GM12801 (cell line): ENCODE data around the gene CBX2.

Experiments used
- TF ChIP-seq, protein P1 (sequence below): IDR thresholded peaks from one replicate; pipeline ENCODE4 v1.5.1; 2011; ENCODE audit warnings: control low read depth; ENCODE audit not compliant: insufficient read length; ENCODE audit errors: extremely low read depth

The CBX2 gene

DNA sequence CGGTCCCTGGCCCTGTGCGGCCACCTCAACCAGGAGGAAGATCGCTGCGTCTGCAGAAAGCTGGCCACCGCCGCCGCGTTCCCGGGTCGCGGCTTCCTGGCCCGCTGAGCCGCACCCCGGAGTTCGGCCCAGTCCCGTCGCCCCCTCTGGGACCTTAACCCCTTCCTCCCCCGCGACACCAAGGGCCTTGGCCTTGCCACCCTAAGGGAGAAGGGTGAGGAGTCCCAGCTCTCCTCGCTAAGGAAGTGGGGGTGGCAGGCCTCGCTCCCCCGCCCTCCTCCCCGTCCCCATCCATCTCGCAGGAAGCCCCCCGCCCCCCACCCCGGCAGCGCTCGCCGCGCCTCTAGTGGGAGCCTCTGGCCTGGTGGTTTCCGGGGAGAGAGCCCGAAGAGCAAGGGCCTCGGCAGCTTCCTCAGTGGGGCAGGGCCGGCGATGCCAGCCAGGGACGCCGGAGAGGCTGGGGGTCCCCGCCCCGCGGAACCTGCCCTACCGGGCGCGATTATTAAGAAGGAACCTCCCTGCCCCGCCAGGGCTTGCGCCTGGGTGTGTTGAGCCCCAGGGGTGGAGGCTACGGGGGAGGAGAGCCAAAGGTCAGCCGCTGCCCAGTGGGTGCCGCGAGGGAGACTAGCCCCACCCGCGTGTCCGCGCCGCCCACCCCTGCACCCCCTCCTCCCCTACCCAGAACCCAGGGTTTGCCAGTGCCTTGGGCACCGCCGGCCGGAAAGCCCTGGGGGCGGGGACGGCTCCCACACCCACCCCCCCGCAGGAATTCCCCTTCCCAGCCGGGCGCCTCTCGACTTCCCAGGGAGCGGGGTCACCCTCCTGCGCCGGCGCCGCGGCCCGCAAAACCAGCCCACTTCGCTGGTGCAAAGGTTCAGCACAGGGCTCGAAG, 54.5 kb downstream of the CBX2 start:
- TF ChIP-seq, protein P1, sequence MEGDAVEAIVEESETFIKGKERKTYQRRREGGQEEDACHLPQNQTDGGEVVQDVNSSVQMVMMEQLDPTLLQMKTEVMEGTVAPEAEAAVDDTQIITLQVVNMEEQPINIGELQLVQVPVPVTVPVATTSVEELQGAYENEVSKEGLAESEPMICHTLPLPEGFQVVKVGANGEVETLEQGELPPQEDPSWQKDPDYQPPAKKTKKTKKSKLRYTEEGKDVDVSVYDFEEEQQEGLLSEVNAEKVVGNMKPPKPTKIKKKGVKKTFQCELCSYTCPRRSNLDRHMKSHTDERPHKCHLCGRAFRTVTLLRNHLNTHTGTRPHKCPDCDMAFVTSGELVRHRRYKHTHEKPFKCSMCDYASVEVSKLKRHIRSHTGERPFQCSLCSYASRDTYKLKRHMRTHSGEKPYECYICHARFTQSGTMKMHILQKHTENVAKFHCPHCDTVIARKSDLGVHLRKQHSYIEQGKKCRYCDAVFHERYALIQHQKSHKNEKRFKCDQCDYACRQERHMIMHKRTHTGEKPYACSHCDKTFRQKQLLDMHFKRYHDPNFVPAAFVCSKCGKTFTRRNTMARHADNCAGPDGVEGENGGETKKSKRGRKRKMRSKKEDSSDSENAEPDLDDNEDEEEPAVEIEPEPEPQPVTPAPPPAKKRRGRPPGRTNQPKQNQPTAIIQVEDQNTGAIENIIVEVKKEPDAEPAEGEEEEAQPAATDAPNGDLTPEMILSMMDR = no peak

DNA sequence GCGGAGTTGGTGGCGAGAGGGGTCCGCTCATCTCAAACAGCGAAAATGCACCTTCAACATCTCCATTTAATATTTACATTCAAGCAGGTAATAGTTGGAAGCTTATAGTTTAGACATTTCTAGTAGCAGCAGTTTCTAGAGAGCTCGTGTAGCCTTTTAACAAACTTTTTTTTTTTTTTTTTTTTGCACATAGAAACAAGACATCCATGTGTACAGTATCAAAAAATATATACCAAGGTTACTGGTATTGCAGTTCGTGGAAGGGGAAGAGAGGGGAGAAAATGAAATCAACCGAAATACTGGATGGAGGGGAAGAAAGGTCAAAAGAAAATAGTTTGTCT, 55.1 kb downstream of the CBX2 start:
- TF ChIP-seq, protein P1 = no peak

GRCh38 chr17:79833744-79834564, 56.0 kb downstream of the CBX2 start:
- TF ChIP-seq, protein P1 = no peak

GRCh38 chr17:79834565-79835469, 56.9 kb downstream of the CBX2 start:
- TF ChIP-seq, protein P1 = no peak

DNA sequence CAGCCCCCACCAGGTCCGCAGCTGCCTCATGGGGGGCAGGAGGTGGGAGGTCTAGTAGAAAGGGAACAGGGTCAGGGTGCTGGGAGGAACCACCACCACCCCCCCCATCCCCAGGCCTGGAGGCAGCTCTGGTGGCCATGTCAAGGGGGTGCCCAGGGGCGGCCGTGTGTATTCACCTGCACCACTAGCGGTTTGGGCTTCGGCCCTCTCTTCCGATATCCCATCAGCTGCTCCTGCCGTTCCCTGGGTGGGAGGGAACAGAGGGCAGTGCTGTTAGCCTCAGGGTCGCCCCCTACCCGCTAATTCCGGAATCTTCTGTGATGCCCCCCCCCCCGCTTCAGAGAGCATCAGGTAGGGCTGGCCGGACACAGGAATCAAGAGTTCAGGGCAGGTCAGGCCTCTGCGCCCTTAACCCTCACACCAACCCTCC, 57.5 kb downstream of the CBX2 start:
- TF ChIP-seq, protein P1 = no peak

DNA sequence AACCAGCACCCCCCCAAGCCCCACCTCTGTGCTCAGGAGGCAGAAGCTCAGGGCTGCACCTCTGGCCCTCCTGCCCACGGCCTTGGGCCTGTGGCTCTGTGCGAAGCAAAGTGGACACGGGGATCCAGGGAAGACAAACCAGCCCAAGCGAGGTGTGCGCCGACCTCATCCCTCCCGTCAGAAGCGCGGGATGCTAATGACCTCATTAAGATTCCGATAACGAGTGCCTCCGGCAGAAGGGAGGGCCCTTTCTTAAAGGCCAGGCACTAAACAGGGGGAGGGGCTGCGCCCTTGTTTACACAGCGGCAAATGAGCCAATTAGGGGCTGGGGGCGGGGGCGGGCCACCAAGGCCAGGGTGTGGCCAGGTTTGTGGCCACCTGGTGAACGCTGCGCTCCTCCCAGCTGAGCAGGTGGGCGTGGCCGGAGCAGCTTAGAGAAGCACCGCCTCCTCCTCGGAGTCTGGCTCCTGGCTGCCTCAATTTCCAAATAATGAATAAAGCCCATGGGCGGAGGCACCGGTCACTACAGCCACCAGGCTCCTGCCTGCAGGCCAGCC, 58.1 kb downstream of the CBX2 start:
- TF ChIP-seq, protein P1 = no peak
